ENCODE measurements around the gene ENDOU.

The ENDOU gene

GRCh38 chr12:47736877-47737676 lies 11.8 kb upstream of the ENDOU start:
- peaks cover 10% of the 10 kb centered on the region for H3K4me1 ChIP-seq
- DNase-seq, result peak; percentile 52
- no peak for TF ChIP-seq CTCF (IDR thresholded peaks at IDR 0.05; ENCODE audit: low read depth, low read length)

DNA sequence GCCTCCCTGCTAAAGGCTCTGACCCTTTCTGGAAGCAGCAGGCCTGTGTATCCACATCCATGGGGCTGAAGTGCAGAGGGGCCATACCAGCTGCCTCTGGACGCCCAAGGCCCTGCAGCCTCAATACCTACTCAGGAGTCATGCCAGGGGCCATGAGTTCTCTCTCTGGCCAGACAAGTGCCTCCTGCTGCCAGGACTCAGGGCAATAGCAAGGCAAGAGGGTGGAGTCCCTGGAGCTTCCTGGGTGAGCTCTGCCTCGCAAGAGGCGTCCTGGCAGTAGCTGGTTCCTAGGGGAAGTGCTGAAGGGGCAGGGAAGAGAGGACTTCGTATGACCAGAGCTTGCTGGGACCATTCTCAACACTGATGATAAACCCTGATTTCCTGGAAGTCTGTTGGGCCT lies 10.9 kb upstream of the ENDOU start:
- DNase-seq, result no peak
- H3K36me3 ChIP-seq, result no peaks in the 10 kb centered on the region
- H3K9me3 ChIP-seq, result no peaks in the 10 kb centered on the region
- no peaks in the 10 kb centered on the region for H3K27me3 ChIP-seq
- no peak overlapping the region for H3K4me3 ChIP-seq (ENCODE audit: low read depth, low read length)
- peaks cover 9% of the 10 kb centered on the region for H3K4me1 ChIP-seq
- TF ChIP-seq CTCF (IDR thresholded peaks at IDR 0.05; ENCODE audit: low read depth, low read length), result no peak

More at GRCh38 chr12:47736877-47737676, 11.8 kb upstream of the ENDOU start:
- Histone ChIP-seq H3K36me3 (no peaks in the 10 kb centered on the region), H3K9me3 (no peaks in the 10 kb centered on the region), H3K27me3 (no peaks in the 10 kb centered on the region), H3K4me3 (ENCODE audit: low read depth, low read length) (no peak overlapping the region)

GRCh38 chr12:47735649-47736048 lies 10.4 kb upstream of the ENDOU start:
- DNase-seq, result no peak
- TF ChIP-seq CTCF (IDR thresholded peaks at IDR 0.05; ENCODE audit: low read depth, low read length), result no peak
- H3K9me3 ChIP-seq, result no peaks in the 10 kb centered on the region
- H3K27me3 ChIP-seq, result no peaks in the 10 kb centered on the region
- H3K4me1 ChIP-seq, result peaks cover 5% of the 10 kb centered on the region
- H3K36me3 ChIP-seq, result no peaks in the 10 kb centered on the region
- no peak overlapping the region for H3K4me3 ChIP-seq (ENCODE audit: low read depth, low read length)

DNA sequence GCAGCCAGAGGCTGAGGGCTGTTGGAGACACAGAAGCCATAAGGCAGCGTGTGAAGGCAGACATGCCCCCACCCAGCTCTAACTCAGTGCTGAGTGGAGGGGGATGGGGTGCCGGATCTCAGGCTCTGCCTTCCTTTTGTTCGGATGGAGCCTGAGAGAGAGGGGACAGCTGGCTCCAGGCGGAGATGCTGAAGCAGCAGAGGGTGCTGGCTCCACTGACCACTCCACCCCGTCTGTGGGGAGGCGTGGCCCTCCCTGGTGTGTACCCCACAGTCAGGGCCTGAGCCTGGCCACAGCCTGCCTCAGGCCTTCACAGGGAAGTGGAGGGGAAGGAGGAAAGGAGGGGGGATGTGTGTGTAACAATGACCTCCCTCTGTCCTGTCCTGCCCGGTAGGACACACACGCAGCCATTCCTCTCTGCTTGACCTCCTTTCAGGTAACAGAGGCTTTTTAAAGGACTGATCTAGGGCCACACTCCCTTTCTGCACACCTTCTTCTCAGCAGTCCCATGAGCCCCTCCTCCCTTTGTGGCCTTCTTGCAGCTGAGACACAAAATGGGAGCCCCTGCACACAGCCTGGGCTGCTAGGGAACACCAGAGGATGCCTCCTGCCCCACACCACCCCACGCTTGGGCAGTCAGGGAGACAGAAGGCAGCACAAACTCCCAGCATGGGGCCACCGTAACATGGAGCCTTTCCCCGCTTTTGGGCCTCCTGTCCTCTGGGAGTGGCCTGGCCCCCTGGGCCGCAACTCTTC lies 9.6 kb upstream of the ENDOU start:
- DNase-seq, result no peak
- Histone ChIP-seq H3K4me1 (peaks cover 5% of the 10 kb centered on the region), H3K9me3 (no peaks in the 10 kb centered on the region), H3K27me3 (no peaks in the 10 kb centered on the region), H3K36me3 (no peaks in the 10 kb centered on the region), H3K4me3 (ENCODE audit: low read depth, low read length) (no peak overlapping the region)
- TF ChIP-seq CTCF (IDR thresholded peaks at IDR 0.05; ENCODE audit: low read depth, low read length), result no peak

- DNase-seq, result no peak
- Histone ChIP-seq H3K4me1 (peaks cover 5% of the 10 kb centered on the region), H3K27me3 (no peaks in the 10 kb centered on the region), H3K4me3 (ENCODE audit: low read depth, low read length) (no peak overlapping the region), H3K36me3 (no peaks in the 10 kb centered on the region), H3K9me3 (no peaks in the 10 kb centered on the region)
- TF ChIP-seq CTCF (IDR thresholded peaks at IDR 0.05; ENCODE audit: low read depth, low read length), result no peak
Observed at GRCh38 chr12:47733142-47733541, 7.9 kb upstream of the ENDOU start.

DNA sequence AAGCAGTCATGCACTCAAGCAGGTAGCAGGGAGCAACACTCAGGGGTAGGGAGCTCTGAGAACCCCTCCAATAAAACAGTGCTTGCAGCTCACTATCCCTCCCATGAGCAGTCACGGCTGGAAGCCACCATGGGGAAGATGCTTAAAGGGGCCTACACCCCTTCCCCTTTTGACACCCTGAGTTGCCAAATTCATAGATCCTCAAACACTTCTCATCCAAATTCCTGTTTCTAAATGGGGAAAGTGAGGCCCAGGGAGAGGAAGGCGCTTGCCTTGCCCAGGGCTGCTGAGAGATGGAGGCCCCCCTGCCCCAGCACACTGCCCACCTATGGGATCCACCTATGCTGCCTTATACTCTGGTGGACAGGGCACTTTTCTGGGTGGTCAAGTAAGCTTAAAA lies 7.2 kb upstream of the ENDOU start:
- TF ChIP-seq CTCF (IDR thresholded peaks at IDR 0.05; ENCODE audit: low read depth, low read length), result no peak
- H3K4me3 ChIP-seq (ENCODE audit: low read depth, low read length), result no peak overlapping the region
- H3K27me3 ChIP-seq, result no peaks in the 10 kb centered on the region
- DNase-seq, result no peak
- no peaks in the 10 kb centered on the region for H3K36me3 ChIP-seq
- H3K9me3 ChIP-seq, result no peaks in the 10 kb centered on the region
- H3K4me1 ChIP-seq, result peaks cover 5% of the 10 kb centered on the region
